ENCODE data around the gene TMEM161B.

DNA sequence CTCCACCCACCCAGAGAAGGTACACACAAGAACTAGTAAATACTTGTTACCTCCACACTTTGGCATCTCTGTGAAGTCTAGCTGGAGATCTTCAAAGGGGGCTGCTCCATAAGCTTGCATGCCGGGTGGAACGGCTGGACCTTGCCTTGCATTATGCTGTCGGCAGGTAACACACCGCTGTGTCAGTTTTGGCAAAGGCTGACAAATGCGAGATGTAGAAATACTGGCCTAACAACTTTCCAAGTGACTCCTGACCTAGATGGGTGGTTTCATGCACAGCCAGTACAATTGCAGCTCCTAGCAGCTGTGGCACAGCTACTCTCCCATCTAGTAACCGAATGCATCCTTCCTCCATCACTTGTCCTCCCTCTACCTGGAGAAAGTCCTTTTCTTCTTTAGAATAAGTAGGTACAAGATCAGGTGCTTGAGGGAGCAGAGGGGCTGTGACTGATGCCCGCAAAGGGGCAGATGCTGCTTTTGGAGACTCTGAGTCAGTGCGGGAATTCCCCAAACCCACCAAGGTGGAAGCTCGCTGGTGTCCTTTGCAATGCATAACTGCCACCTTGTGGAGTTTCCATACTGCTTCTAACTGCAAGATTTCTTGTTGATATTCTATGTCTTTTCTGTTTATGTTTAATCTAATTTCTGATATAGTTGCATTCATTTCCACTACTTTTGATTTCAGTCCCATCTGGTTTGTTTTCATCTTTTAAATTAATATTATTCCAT, 78.4 kb downstream of the TMEM161B start:
- TF ChIP-seq, protein P1, sequence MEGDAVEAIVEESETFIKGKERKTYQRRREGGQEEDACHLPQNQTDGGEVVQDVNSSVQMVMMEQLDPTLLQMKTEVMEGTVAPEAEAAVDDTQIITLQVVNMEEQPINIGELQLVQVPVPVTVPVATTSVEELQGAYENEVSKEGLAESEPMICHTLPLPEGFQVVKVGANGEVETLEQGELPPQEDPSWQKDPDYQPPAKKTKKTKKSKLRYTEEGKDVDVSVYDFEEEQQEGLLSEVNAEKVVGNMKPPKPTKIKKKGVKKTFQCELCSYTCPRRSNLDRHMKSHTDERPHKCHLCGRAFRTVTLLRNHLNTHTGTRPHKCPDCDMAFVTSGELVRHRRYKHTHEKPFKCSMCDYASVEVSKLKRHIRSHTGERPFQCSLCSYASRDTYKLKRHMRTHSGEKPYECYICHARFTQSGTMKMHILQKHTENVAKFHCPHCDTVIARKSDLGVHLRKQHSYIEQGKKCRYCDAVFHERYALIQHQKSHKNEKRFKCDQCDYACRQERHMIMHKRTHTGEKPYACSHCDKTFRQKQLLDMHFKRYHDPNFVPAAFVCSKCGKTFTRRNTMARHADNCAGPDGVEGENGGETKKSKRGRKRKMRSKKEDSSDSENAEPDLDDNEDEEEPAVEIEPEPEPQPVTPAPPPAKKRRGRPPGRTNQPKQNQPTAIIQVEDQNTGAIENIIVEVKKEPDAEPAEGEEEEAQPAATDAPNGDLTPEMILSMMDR (IDR thresholded peaks at IDR 0.05): no peak
- TF ChIP-seq POLR2A (IDR thresholded peaks at IDR 0.05): no peak
